Adrenal gland (tissue), 12 donors: ENCODE measurements around the gene GADD45G. TPM values are rescaled to one million over a fixed set of nuclear protein-coding genes. Genes with fewer than 3 reads are reported as not detected.

ENCODE experiments used
- DNase-seq, 7 donors: peaks; one replicate each; pipeline ENCODE4 v3.0.0-alpha.2; 2019 to 2020
- H3K27ac ChIP-seq, 5 donors: fragments of 200-600 bp; sonication (generic) in 4 of 5; 1 replicate in 3 of 5; 2 replicates in 2 of 5; pipeline versions ENCODE4 v1.5.1 to v1.8.0; 2016 to 2020; ENCODE audit warnings: mild to moderate bottlenecking in 1 of 5
- H3K27me3 ChIP-seq: fragments of 200-600 bp; 2 replicates; pipeline ENCODE4 v1.8.0; 2021
- H3K36me3 ChIP-seq, 2 donors: fragments of 200-600 bp; replicated peaks in 1 of 2; 1 replicate in 1 of 2; 2 replicates in 1 of 2; pipeline versions ENCODE4 v1.5.1 to v1.8.0; 2018 to 2022
- H3K4me1 ChIP-seq, 2 donors: fragments of 200-600 bp; replicated peaks in 1 of 2; 1 replicate in 1 of 2; 2 replicates in 1 of 2; pipeline versions ENCODE4 v1.5.1 to v1.8.0; 2018 to 2021
- H3K4me3 ChIP-seq, 4 donors: fragments of 200-600 bp; sonication (generic) in 3 of 4; one replicate each; pipeline ENCODE4 v1.5.1; 2016 to 2018
- H3K9me3 ChIP-seq, 3 donors: fragments of 200-600 bp; sonication (generic) in 1 of 3; replicated peaks in 1 of 3; 1 replicate in 2 of 3; 2 replicates in 1 of 3; pipeline versions ENCODE4 v1.5.1 to v1.8.0; 2016 to 2021
- POLR2A ChIP-seq, 2 donors: fragments of 450-650 bp; IDR thresholded peaks; one replicate each; pipeline ENCODE4 v1.6.1; 2017; ENCODE audit warnings: antibody characterized with exemption in 2 of 2, mild to moderate bottlenecking in 2 of 2, moderate library complexity in 1 of 2
- WGBS, 4 donors: extraction: QIAGEN DNeasy Blood & Tissue Kit in 2 of 4; methylation state at CpG; one replicate each; pipeline versions ENCODE4 v1.1.5 to v1.1.7; 2013 to 2017; 5-methylcytosine and 5-hydroxymethylcytosine counted together
- intact Hi-C, 2 donors: fragments of 100-400 bp; cut with DNase I; formaldehyde crosslinking; loops; one replicate each; pipeline versions ENCODE4 v1.14.1 to v1.15.0; 2022 to 2023
- polyA plus RNA-seq, 3 donors: library from polyadenylated mRNA; stranded (reverse); fragments of 200-250 nt in 2 of 3; fragments of 350-450 nt in 1 of 3; fragmentation: Illumina TruSeq in 1 of 3; extraction: RNeasy Lipid Tissue Mini Kit (QIAGEN cat#74804) in 1 of 3; gene quantifications; one replicate each; pipeline ENCODE4 v1.2.3, GENCODE V29; 2013 to 2014
- total RNA-seq, 9 donors: library from RNA; depleted of rRNA in 4 of 9; stranded (reverse); fragments of >200 nt in 4 of 9; fragments of 120-200 nt in 1 of 9; fragmentation: NEBNext Ultra II Directional in 1 of 9; extraction: Animal tissue kit (Norgen Biotek cat#: 25700) in 1 of 9; gene quantifications; one replicate each; pipeline versions ENCODE4 v1.1.0 to v1.2.4, GENCODE V29; 2013 to 2023
- TF ChIP-seq, protein P1 (sequence below), 6 experiments: fragments of 450-650 bp in 4 of 6; fragments of 200-600 bp in 2 of 6; sonication (generic) in 1 of 6; IDR thresholded peaks; 1 replicate in 5 of 6; 2 replicates in 1 of 6; pipeline versions ENCODE4 v1.5.1 to v1.8.0; 2016 to 2021; ENCODE audit warnings: antibody characterized with exemption in 6 of 6, mild to moderate bottlenecking in 2 of 6, moderate library complexity in 1 of 6
- donor health status: healthy with polysubstance abuse.
- donor health status: Bipolar disorder and iron deficiency.
- donor health status: DM: yes; HTN: yes; CAD: no.
- donor health status: DM: no; HTN: no; CAD: no.
- donor health status: DM: no; HTN: no; CAD: no.
- donor health status: DM: yes; HTN: yes; CAD: no.

Gene GADD45G
- total and polyA plus RNA-seq, 12 donors: 3.3 to 294 (median 93.3) TPM

DNA sequence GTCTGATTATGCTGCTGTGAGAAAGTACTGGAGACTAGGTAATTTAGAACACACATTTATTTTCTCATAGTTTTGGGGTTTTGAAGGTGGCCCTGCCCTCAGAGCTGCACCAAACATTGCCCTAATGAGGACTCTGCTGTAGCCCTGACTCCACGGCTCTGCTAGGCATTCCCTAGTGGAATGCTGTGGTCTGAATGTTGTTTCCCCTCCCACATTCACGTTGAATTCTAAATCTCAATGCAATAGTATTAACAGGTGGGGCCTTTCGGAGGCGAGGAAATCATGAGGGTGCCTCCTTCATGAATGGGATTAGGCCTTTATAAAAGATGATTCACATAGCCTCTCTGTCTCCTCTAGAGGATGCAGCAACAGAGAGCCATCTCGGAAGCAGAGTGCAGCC lies 25.7 kb downstream of the GADD45G start:
- WGBS, 4 donors: 85 to 90% (median 88%) methylated on average over 5 of the region's 5 CpGs
- intact Hi-C loops: no loop called here
- no peaks in the 10 kb centered on the region for H3K27me3 ChIP-seq

DNA sequence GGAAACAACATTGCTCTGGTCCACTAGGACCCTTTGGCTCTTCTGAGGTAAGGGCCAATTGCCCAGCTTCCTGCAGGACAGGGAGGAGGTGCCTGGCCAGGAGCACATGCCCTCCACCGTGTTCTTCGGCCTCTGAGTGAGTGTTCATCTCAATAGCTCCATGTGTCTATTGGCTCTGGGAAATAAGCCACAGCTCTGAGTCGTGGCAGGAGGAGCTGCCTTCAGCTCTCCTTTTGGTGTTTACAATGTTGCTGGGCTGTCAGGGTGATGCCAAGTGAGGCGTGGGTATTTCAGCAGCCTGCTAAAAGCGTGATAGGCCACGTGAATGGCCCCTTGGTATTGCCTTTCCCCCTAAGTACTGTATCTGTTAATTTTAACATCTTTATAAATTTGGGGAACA lies 26.6 kb downstream of the GADD45G start:
- TF ChIP-seq POLR2A (IDR thresholded peaks at IDR 0.05): no peak
- TF ChIP-seq, protein P1, sequence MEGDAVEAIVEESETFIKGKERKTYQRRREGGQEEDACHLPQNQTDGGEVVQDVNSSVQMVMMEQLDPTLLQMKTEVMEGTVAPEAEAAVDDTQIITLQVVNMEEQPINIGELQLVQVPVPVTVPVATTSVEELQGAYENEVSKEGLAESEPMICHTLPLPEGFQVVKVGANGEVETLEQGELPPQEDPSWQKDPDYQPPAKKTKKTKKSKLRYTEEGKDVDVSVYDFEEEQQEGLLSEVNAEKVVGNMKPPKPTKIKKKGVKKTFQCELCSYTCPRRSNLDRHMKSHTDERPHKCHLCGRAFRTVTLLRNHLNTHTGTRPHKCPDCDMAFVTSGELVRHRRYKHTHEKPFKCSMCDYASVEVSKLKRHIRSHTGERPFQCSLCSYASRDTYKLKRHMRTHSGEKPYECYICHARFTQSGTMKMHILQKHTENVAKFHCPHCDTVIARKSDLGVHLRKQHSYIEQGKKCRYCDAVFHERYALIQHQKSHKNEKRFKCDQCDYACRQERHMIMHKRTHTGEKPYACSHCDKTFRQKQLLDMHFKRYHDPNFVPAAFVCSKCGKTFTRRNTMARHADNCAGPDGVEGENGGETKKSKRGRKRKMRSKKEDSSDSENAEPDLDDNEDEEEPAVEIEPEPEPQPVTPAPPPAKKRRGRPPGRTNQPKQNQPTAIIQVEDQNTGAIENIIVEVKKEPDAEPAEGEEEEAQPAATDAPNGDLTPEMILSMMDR (IDR thresholded peaks at IDR 0.05): no peak
- DNase-seq: no peak
- Histone ChIP-seq H3K36me3 (no peaks in the 10 kb centered on the region), H3K9me3 (no peaks in the 10 kb centered on the region), H3K4me1 (peaks cover 11 to 12% of the 10 kb centered on the region in 2 donors), H3K27ac (no peak overlapping the region), H3K27me3 (no peaks in the 10 kb centered on the region), H3K4me3 (no peak overlapping the region)
- 84 to 92% (median 89%) methylated on average over 6 of the region's 6 CpGs for WGBS, 4 donors
- intact Hi-C loops: no loop called here

More for the DNA sequence above, 25.7 kb downstream of the GADD45G start:
- Histone ChIP-seq H3K27ac (no peak overlapping the region), H3K4me1 (peaks cover 10 to 11% of the 10 kb centered on the region in 2 donors), H3K36me3 (no peaks in the 10 kb centered on the region), H3K9me3 (no peaks in the 10 kb centered on the region), H3K4me3 (no peak overlapping the region)
- no peak for DNase-seq
- no peak for TF ChIP-seq POLR2A (IDR thresholded peaks at IDR 0.05)
- TF ChIP-seq, protein P1 (IDR thresholded peaks at IDR 0.05): no peak

DNA sequence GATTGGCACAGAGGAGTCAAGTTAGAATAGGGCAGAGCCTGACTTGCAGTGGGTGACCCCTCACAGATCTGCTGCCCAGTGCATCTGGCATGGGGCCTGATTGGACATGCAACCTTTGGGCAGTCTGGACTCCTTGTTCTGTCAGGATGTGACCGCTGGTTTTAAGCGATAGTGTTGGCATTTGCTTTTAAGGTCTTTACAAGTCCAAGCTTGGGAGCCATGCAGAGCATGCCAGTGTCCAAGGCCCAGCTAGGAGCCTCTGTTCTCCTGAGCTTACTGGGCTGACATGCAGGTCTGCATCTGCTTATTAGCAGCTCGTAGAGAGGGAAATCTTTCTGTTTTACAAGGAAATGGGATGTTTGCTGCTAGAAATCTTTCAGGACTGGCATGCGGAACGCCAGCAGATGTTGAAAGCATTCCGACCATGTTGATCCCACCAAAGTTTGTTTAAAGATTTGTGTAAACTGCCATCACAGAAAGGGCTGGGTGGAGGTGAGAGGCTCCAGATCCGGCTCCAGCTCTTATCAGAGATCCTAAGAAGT lies 27.5 kb downstream of the GADD45G start:
- no peaks in the 10 kb centered on the region for H3K36me3 ChIP-seq
- no peak overlapping the region for H3K27ac ChIP-seq
- no peak for TF ChIP-seq POLR2A (IDR thresholded peaks at IDR 0.05)
- TF ChIP-seq, protein P1 (IDR thresholded peaks at IDR 0.05): no peak
- no peaks in the 10 kb centered on the region for H3K27me3 ChIP-seq
- H3K9me3 ChIP-seq: no peaks in the 10 kb centered on the region
- WGBS, 4 donors: 90 to 94% (median 92%) methylated on average over 6 to 7 of the region's 7 CpGs
- peaks cover 11 to 12% of the 10 kb centered on the region in 2 donors for H3K4me1 ChIP-seq
- H3K4me3 ChIP-seq: no peak overlapping the region
- no peak for DNase-seq
- intact Hi-C loops: no loop called here

DNA sequence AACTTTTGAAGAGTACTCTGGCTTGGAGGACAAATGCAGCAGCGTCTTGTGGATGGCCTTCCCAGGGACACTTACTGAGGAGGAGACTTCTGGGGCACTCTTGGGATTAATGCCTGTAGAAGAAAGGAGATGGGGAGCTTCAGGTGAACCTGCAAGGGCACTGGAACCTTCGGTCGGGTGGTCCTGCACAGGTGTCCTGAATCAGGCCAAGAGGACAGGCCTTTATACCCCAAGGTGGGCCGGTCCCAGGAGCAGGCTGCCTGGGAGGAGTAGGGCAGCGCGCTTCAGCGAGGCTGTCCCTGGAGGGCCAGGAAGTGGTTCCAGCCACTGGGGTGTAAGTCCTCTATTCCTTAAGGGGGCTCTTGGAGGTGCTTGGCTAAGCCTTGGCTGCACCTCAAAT lies 27.9 kb downstream of the GADD45G start:
- Histone ChIP-seq H3K4me3 (no peak overlapping the region), H3K36me3 (no peaks in the 10 kb centered on the region), H3K27ac (no peak overlapping the region), H3K4me1 (peaks cover 11 to 12% of the 10 kb centered on the region in 2 donors), H3K9me3 (no peaks in the 10 kb centered on the region), H3K27me3 (no peaks in the 10 kb centered on the region)
- 96 to 100% (median 97%) methylated on average over 1 to 7 of the region's 7 CpGs for WGBS, 4 donors
- intact Hi-C loops: no loop called here
- TF ChIP-seq, protein P1 (IDR thresholded peaks at IDR 0.05): no peak
- no peak for TF ChIP-seq POLR2A (IDR thresholded peaks at IDR 0.05)
- DNase-seq: no peak
